HepG2 (cell line): Measurements from ENCODE around the gene OPA3. TPM values are rescaled to one million over a fixed set of nuclear protein-coding genes. Genes with fewer than 3 reads are reported as not detected.
A peak's percentile ranks its signal among the peaks of the same experiment; 100 is the strongest.

Experiments
- CREB1 ChIP-seq, 2 experiments: fragments of 450-650 bp in 1 of 2; IDR thresholded peaks; 2 replicates each; pipeline ENCODE4 v1.6.1; 2016 to 2017; ENCODE audit warnings: control low read depth in 1 of 2, mild to moderate bottlenecking in 1 of 2, missing compliant biosample characterization in 1 of 2, missing genetic modification characterization in 1 of 2
- FOSL2 ChIP-seq: sonication (generic); formaldehyde crosslinking; IDR thresholded peaks from 2 replicates; pipeline ENCODE4 v1.4.0; 2020; ENCODE audit warnings: missing genetic modification reagents
- HIVEP1 ChIP-seq: sonication (generic); formaldehyde crosslinking; IDR thresholded peaks from 2 replicates; pipeline ENCODE4 v1.4.0; 2020; ENCODE audit warnings: mild to moderate bottlenecking, missing genetic modification reagents
- MED8 ChIP-seq: sonication (generic); formaldehyde crosslinking; IDR thresholded peaks from 2 replicates; pipeline ENCODE4 v1.8.1; 2023; ENCODE audit warnings: mild to moderate bottlenecking, missing genetic modification reagents; ENCODE audit not compliant: insufficient replicate concordance
- MYC ChIP-seq: sonication (generic); formaldehyde crosslinking; IDR thresholded peaks from 2 replicates; pipeline ENCODE4 v1.9.0; 2021; ENCODE audit warnings: missing genetic modification reagents, borderline replicate concordance
- NCOA2 ChIP-seq: sonication (generic); formaldehyde crosslinking; IDR thresholded peaks from 2 replicates; pipeline ENCODE4 v1.8.0; 2022; ENCODE audit warnings: inconsistent platforms
- NR2C2 ChIP-seq: sonication (generic); formaldehyde crosslinking; IDR thresholded peaks from 2 replicates; pipeline ENCODE4 v1.4.0; 2020; ENCODE audit warnings: missing genetic modification reagents, mild to moderate bottlenecking, moderate library complexity, borderline replicate concordance
- PATZ1 ChIP-seq: sonication (generic); formaldehyde crosslinking; IDR thresholded peaks from 2 replicates; pipeline ENCODE4 v1.4.0; 2020; ENCODE audit warnings: missing genetic modification reagents
- POGK ChIP-seq: sonication (generic); formaldehyde crosslinking; conservative IDR thresholded peaks from 2 replicates; pipeline ENCODE4 v1.8.0; 2022; ENCODE audit warnings: mild to moderate bottlenecking, moderate library complexity, missing genetic modification reagents
- SMAD1 ChIP-seq: sonication (generic); formaldehyde crosslinking; IDR thresholded peaks from 2 replicates; pipeline ENCODE4 v1.4.0; 2020; ENCODE audit warnings: missing genetic modification reagents, low read depth, mild to moderate bottlenecking, borderline replicate concordance
- SMYD3 ChIP-seq: sonication (generic); formaldehyde crosslinking; IDR thresholded peaks from 2 replicates; pipeline ENCODE4 v1.8.1; 2023; ENCODE audit warnings: mild to moderate bottlenecking, missing genetic modification reagents
- SRSF1 ChIP-seq: fragments of 200-400 bp; formaldehyde crosslinking; optimal IDR thresholded peaks from 2 replicates; pipeline ENCODE3; 2017; ENCODE audit warnings: mild to moderate bottlenecking, low read depth, low read length, moderate library complexity
- TIGD3 ChIP-seq: sonication (generic); formaldehyde crosslinking; IDR thresholded peaks from 2 replicates; pipeline ENCODE4 v1.5.1; 2020; ENCODE audit warnings: mild to moderate bottlenecking, missing genetic modification reagents, borderline replicate concordance
- ZNF251 ChIP-seq: sonication (generic); formaldehyde crosslinking; IDR thresholded peaks from 2 replicates; pipeline ENCODE4 v1.9.0; 2021; ENCODE audit warnings: mild to moderate bottlenecking, missing genetic modification reagents
- ZNF550 ChIP-seq: sonication (generic); formaldehyde crosslinking; IDR thresholded peaks from 2 replicates; pipeline ENCODE4 v1.4.0; 2020; ENCODE audit warnings: mild to moderate bottlenecking, missing genetic modification reagents, borderline replicate concordance
- ZNF782 ChIP-seq: sonication (generic); formaldehyde crosslinking; IDR thresholded peaks from 2 replicates; pipeline ENCODE4 v1.4.0; 2020; ENCODE audit warnings: missing genetic modification reagents, mild to moderate bottlenecking, borderline replicate concordance
- ZNF784 ChIP-seq: sonication (generic); formaldehyde crosslinking; IDR thresholded peaks from 2 replicates; pipeline ENCODE4 v1.5.1; 2020; ENCODE audit warnings: missing genetic modification reagents, mild to moderate bottlenecking, borderline replicate concordance
- ZSCAN25 ChIP-seq: sonication (generic); formaldehyde crosslinking; IDR thresholded peaks from 2 replicates; pipeline ENCODE4 v1.8.0; 2022; ENCODE audit warnings: mild to moderate bottlenecking, missing genetic modification reagents
- polyA plus RNA-seq, 8 experiments: library from polyadenylated mRNA; depleted of rRNA in 3 of 8; stranded (reverse) in 7 of 8; unstranded in 1 of 8; fragments of >200 nt; fragmentation: Illumina TruSeq in 4 of 8; extraction: Trizol in 4 of 8; gene quantifications; 2 replicates each; pipeline versions ENCODE4 v1.2.1 to v1.2.3, GENCODE V29; 2011 to 2016; ENCODE audit warnings: low read depth in 4 of 8, missing spikeins in 1 of 8, mixed read lengths in 1 of 8; ENCODE audit not compliant: insufficient read depth in 1 of 8
- total RNA-seq, 5 experiments: library from RNA; depleted of rRNA; stranded (reverse); fragments of >200 nt; fragmentation: Illumina TruSeq; extraction: Trizol; gene quantifications; 2 replicates each; pipeline ENCODE4 v1.2.3, GENCODE V29; 2016; ENCODE audit warnings: low read depth in 1 of 5

OPA3 gene
- total and polyA plus RNA-seq, 2 of the 13 experiments (the other 11 are each of a cell fraction or from before 2014, with no cell fraction given): 8.3 to 17.7 TPM

- TF ChIP-seq NR2C2 (CRISPR knock-in tag) (peak; percentile 3; the same call in 1 of the 2 replicates), SRSF1 (peak; percentile 61), ZNF550 (0 out of 2 replicates have a peak, but pooled peaks have one; percentile 65), FOSL2 (CRISPR knock-in tag) (peak; percentile 79), ZNF251 (no peak), MED8 (CRISPR knock-in tag) (peak; percentile 43), SMYD3 (CRISPR knock-in tag) (no peak), MYC (CRISPR knock-in tag) (peak; percentile 68; the same call in 1 of the 2 replicates), HIVEP1 (peak; percentile 34; the same call in 1 of the 2 replicates), TIGD3 (no peak), PATZ1 (CRISPR knock-in tag) (peak; percentile 73), SMAD1 (CRISPR knock-in tag) (0 out of 2 replicates have a peak, but pooled peaks have one; percentile 42), CREB1 (IDR thresholded peaks at IDR 0.05) (peak; percentile 99), CREB1 (CRISPR knock-in tag; IDR thresholded peaks at IDR 0.05) (peak; percentile 96), ZSCAN25 (CRISPR knock-in tag) (0 out of 2 replicates have a peak, but pooled peaks have one; percentile 16), NCOA2 (CRISPR knock-in tag) (0 out of 2 replicates have a peak, but pooled peaks have one; percentile 36), ZNF784 (CRISPR knock-in tag) (0 out of 2 replicates have a peak, but pooled peaks have one; percentile 14), POGK (CRISPR knock-in tag) (peak; percentile 60; the same call in 1 of the 2 replicates), ZNF782 (CRISPR knock-in tag) (no peak)
These were observed 78.2 kb downstream of the OPA3 start (continued) for GRCh38 chr19:45506246-45506988.
